ENCODE results near the gene CRACR2A. TPM values are rescaled to one million over a fixed set of nuclear protein-coding genes. Genes with fewer than 3 reads are reported as not detected.

Gene CRACR2A
- total and polyA plus RNA-seq, 9 of the 15 experiments (the other 6 are each of a cell fraction or from before 2014, with no cell fraction given), result 2.1 to 15.1 (median 10.4) TPM

- TF ChIP-seq, protein P1, sequence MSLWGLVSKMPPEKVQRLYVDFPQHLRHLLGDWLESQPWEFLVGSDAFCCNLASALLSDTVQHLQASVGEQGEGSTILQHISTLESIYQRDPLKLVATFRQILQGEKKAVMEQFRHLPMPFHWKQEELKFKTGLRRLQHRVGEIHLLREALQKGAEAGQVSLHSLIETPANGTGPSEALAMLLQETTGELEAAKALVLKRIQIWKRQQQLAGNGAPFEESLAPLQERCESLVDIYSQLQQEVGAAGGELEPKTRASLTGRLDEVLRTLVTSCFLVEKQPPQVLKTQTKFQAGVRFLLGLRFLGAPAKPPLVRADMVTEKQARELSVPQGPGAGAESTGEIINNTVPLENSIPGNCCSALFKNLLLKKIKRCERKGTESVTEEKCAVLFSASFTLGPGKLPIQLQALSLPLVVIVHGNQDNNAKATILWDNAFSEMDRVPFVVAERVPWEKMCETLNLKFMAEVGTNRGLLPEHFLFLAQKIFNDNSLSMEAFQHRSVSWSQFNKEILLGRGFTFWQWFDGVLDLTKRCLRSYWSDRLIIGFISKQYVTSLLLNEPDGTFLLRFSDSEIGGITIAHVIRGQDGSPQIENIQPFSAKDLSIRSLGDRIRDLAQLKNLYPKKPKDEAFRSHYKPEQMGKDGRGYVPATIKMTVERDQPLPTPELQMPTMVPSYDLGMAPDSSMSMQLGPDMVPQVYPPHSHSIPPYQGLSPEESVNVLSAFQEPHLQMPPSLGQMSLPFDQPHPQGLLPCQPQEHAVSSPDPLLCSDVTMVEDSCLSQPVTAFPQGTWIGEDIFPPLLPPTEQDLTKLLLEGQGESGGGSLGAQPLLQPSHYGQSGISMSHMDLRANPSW (CRISPR knock-in tag; IDR thresholded peaks at IDR 0.05), result no peak
These were observed 120.7 kb downstream of the CRACR2A start (continued) for GRCh38 chr12:3632256-3632655.

- FAIRE-seq, result no peak
These were observed 121.2 kb downstream of the CRACR2A start for GRCh38 chr12:3631759-3632158.

More at GRCh38 chr12:3631759-3632158, 121.2 kb downstream of the CRACR2A start:
- no peak overlapping the region for H3K4me3 ChIP-seq
- H2AFZ ChIP-seq (ENCODE audit: low read depth, low read length), result no peak overlapping the region
- ATAC-seq, result no peak
- H3K9ac ChIP-seq (ENCODE audit: insufficient read depth in 1 of 2, low read depth in 2 of 2, low read length in 2 of 2), result no peak overlapping the region
- H3K27ac ChIP-seq (ENCODE audit: extremely low read depth, low read depth, low read length), result no peak overlapping the region
- no peaks in the 10 kb centered on the region for H3K27me3 ChIP-seq (ENCODE audit: control insufficient read depth in 2 of 2, insufficient read depth in 2 of 2, low read length in 2 of 2)
- in situ Hi-C loops (cut with MboI) (no loop called here), intact Hi-C loops (cut with micrococcal nuclease) (no loop called here)
- H3K4me2 ChIP-seq (ENCODE audit: insufficient read depth, low read length), result no peak overlapping the region
- BruUV-seq (replicated peaks), result no TSS peak
- no peaks in the 10 kb centered on the region for H3K4me1 ChIP-seq (replicated peaks in 1 of 2; ENCODE audit: control insufficient read depth in 2 of 2, insufficient read depth in 2 of 2, low read length in 2 of 2)
- 46% methylated on average over 2 of the region's 2 CpGs for WGBS (ENCODE audit: insufficient coverage, low coverage, missing lambda C conversion rate)
- H3K9me1 ChIP-seq (ENCODE audit: control insufficient read depth, insufficient read depth, low read length), result no peaks in the 10 kb centered on the region
- ChIA-PET CTCF (ENCODE audit: low intra/inter-chr PET ratio) (no interaction called here), POLR2A (no interaction called here)
- H3K79me2 ChIP-seq (ENCODE audit: control insufficient read depth, insufficient read depth, low read length), result no peaks in the 10 kb centered on the region
- H3K9me3 ChIP-seq (replicated peaks; ENCODE audit: control insufficient read depth, insufficient read depth, low read depth, low read length), result no peaks in the 10 kb centered on the region
- DNase-seq (ENCODE audit: extremely low read depth in 1 of 4, low spot score in 3 of 4), result no peak
- H3K36me3 ChIP-seq (ENCODE audit: control insufficient read depth, insufficient read depth, low read length), result 0 out of 3 replicates have a peak, but pooled peaks cover 5% of the 10 kb centered on the region
- no peaks in the 10 kb centered on the region for H4K20me1 ChIP-seq (replicated peaks; ENCODE audit: control insufficient read depth, insufficient read depth, low read length)
- no peak for TF ChIP-seq ZNF445 (CRISPR knock-in tag; IDR thresholded peaks at IDR 0.05; ENCODE audit: low read depth)
- no peak for TF ChIP-seq ZNF274 (IDR thresholded peaks at IDR 0.05; ENCODE audit: borderline replicate concordance, low read depth, low read length)
- TF ChIP-seq MXD1 (CRISPR knock-in tag; IDR thresholded peaks at IDR 0.05; ENCODE audit: borderline replicate concordance, poor library complexity, severe bottlenecking), result no peak
- TF ChIP-seq, protein P2, sequence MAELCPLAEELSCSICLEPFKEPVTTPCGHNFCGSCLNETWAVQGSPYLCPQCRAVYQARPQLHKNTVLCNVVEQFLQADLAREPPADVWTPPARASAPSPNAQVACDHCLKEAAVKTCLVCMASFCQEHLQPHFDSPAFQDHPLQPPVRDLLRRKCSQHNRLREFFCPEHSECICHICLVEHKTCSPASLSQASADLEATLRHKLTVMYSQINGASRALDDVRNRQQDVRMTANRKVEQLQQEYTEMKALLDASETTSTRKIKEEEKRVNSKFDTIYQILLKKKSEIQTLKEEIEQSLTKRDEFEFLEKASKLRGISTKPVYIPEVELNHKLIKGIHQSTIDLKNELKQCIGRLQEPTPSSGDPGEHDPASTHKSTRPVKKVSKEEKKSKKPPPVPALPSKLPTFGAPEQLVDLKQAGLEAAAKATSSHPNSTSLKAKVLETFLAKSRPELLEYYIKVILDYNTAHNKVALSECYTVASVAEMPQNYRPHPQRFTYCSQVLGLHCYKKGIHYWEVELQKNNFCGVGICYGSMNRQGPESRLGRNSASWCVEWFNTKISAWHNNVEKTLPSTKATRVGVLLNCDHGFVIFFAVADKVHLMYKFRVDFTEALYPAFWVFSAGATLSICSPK (IDR thresholded peaks at IDR 0.05; ENCODE audit: borderline replicate concordance), result no peak

All from K562 (cell line).